ENCODE data around the gene KCTD2.
"Not testable (repeated sequence)": the region's sequence is repeated elsewhere in the genome, so short reads cannot be mapped to it uniquely, and the experiment has no call there.

KCTD2 gene, protein sequence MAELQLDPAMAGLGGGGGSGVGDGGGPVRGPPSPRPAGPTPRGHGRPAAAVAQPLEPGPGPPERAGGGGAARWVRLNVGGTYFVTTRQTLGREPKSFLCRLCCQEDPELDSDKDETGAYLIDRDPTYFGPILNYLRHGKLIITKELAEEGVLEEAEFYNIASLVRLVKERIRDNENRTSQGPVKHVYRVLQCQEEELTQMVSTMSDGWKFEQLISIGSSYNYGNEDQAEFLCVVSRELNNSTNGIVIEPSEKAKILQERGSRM

DNA sequence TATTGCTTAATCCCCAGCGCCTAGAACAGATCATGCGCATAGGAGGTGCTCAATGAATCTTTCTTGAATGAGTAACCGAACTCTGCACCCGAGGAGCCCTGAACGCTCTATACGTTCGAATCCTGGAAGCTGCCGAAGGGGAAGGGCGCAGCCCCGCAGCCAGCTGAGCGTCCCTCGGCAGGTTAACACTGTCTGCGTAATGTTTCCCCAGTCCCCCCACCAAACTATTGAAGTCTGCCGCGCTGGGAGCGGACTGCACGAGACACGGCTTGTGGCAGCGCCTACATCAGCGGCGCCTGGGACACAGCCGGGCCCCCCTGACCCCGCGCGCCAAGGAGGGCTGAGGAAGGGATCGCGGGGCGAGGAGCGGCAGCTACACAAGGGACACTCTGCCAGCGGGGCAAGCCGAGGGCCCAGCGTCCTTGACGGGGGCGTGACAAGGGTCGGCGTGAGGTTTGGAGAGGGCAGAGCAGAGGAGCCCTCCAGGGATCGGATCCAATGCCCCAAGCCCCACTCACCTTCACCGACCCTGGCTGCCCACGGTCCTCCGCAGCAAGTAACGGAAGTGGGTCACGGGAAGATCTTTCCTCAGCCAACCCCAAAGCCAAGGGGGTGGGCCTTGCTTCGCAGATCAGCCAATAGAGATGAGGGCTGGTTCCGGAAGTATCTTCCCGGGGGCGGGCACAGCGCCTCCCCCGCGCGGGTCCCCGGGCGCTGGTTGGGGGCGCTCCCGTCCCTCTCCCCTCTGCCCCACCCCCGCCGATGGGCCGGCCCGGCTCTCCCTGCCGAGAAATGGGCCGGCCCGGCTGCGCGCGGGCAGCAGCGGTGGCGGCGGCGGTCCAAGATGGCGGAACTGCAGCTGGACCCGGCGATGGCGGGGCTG lies at the start of gene KCTD2, which contains the start of gene ATP5PD:
TSS of gene KCTD2 (plus strand) at position 819 of the 883 bp plus-strand sequence. CDS start at position 845, 26 bp downstream.
TSS of gene ATP5PD (minus strand) at position 563 of the 883 bp plus-strand sequence. CDS start 4,319 bp downstream, outside the sequence.
- peak; percentile 94 for DNase-seq (ENCODE audit: low read depth)

DNA sequence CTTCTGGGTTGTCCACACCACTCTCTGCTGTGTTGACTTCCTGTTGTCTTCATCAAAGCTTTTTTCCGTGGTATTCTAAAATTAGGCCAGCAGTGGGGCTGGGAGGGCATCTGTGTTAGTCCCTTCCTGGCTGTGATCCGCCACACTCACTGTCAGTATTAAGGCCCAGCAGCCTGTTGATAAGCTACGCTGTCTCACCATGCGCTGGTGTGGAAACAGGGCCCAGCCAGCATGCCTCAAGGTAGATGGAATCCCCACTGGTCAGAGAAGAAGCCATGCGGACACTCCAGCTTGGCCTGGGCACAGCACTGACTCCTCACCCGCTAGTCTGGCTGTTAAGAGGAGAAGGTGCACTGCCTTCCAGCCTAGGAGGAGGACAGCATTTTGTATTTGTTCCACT lies 48.2 kb upstream of the KCTD2 start:
- no peak for DNase-seq (ENCODE audit: low read depth)

DNA sequence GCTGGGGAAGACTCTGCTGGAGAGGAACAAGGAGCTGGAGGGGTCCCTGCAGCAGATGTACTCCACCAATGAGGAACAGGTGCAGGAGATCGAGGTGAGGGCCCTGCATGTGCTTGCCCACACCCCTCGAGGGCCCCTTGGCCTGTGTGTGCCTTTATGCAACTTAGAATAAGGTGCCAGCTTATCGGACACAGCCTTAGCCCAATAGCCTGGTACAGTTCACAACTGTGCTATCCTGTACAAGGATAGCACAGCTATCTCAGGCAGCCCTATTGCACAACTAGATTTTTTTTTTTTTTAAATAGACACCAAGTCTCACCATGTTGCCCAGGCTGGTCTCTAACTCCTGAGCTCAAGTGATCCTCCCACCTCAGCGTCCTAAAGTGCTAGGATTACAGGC lies 47.5 kb upstream of the KCTD2 start:
- DNase-seq (ENCODE audit: low read depth) = no peak

DNA sequence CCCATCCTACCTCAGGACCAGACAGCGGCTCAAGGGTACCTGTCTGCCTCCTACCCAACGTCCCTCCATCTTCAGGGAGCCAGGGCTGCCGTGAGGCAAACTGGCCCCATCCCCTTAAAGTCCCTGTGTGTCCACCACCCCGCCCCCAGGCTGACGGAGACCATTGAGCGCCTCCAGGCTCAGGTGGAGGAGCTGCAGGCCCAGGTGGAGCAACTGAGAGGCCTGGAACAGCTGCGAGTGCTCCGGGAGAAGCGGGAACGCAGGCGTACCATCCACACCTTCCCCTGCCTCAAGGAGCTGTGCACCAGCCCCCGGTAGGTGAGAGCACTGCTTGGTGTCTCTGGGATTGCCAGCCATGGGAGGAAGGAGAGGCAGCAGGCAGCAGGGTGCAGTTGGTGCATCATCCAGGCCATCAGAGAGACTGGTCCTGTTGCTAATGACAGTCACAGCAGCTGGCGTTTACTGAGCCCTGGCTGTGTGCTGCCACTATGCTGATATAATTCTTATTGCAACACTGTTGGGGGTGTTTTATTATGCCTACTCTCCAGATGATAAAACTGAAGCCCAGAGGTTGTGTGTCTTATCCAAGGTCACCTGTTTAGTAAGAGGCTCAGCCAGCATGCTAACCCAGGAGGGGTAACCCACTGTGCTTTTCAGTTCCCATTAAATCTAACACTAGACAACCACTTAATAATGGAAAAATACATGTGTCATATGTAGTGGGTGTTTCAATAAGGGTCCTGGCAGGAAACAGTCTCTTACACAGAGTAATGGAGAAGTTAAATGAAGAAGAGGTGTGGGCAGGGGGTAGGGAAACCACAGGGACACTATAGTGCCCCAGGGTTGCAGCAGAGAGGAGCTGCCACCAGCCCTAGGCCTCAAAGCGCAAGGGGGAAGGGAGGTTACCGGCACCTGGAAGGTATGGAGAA lies 44.8 kb upstream of the KCTD2 start:
- DNase-seq (ENCODE audit: low read depth) = no peak

DNA sequence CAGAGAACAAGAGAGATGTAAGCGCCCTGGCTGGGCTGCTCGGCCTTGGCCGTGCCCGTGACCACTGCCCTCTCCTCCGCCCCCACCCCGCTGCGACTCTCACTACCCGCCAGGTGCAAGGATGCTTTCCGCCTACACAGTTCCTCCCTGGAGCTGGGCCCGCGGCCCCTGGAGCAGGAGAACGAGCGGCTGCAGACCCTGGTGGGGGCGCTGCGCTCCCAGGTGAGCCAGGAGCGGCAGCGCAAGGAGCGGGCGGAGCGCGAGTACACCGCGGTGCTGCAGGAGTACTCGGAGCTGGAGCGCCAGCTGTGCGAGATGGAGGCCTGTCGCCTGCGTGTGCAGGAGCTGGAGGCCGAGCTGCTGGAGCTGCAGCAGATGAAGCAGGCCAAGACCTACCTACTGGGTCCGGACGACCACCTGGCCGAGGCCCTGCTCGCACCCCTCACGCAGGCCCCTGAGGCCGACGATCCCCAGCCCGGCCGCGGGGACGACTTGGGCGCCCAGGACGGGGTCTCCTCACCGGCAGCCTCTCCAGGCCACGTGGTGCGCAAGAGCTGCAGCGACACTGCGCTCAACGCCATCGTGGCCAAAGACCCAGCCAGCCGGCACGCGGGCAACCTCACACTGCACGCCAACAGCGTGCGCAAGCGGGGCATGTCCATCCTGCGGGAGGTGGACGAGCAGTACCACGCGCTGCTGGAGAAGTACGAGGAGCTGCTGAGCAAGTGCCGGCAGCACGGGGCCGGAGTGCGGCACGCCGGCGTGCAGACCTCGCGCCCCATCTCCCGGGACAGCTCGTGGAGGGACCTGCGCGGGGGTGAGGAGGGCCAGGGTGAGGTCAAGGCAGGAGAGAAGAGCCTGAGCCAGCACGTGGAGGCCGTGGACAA lies 43.7 kb upstream of the KCTD2 start:
- no peak for DNase-seq (ENCODE audit: low read depth)

DNA sequence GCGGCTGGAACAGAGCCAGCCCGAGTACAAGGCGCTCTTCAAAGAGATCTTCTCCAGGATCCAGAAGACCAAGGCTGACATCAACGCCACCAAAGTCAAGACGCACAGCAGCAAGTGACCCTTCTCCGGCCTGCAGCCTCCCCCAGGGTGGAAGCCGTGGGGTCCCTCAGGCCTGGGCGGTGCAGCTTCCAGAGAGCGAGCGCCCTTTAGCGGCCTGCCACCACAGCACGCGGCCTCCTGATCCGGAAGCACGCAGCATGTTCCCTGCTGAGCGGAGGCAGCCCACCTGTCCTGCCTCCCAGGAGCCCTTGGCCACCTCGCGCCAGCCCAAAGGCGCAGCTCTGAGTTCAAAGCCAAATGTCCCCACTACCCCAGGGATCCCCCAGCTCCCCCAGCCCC lies 43.1 kb upstream of the KCTD2 start:
- no peak for DNase-seq (ENCODE audit: low read depth)

DNA sequence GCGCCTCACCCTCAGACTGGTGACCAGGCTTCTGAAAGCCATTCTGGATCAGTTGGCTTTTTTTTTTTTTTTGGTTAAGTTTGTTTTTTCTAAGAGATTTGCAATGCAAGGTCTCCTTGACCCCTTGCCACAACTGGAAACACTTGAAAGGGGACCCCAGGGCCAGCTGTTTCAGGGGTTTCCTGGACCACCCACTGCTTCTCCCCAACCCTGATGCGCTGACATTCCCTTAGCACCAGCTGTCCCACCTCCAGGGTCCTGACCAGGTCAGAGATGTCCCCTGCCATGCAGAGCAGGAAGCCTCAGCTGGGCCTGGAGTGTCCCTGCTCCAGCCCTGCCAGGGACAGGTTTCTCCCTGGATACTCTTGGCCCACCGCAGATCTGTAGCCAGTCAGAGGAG lies 42.7 kb upstream of the KCTD2 start:
- DNase-seq (ENCODE audit: low read depth) = no peak

DNA sequence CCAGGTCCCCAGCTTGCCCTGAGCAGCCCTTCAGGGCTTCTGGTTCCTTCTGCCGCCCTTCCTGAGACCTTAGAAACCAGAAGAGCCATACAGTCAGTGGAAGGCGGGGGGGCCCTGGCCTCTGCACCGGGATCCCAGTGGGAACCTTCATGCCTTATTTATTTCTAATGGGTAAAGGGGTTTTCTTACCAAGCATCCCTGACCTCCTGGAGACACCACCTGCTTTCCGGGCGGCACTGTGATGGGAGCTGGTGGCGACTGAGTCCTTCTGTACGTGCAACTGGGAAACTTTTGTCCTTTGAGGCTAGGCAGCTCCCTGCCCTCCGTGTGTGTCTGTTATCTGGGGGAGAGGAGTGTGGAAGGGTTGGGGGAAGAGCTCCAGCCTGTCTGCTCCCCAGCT lies 41.7 kb upstream of the KCTD2 start:
- DNase-seq (ENCODE audit: low read depth) = no peak

DNA sequence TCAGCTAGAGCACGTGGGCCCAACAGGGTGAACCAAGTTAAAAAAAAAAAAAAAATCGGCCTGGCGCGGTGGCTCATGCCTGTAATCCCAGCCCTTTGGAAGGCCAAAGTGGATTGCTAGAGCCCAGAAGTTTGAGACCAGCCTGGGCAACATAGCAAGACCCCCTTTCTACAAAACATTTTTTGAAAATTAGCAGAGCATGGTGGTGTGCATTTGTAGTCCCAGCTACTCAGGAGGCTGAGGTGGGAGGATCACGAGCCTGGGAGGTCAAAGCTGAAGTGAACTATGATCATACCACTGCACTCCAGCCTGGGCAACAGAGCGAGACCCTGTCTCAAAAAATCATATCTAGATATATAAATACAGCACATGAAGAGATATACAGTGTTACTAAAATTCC lies 40.9 kb upstream of the KCTD2 start:
- not testable (repeated sequence) for DNase-seq (ENCODE audit: low read depth)

DNA sequence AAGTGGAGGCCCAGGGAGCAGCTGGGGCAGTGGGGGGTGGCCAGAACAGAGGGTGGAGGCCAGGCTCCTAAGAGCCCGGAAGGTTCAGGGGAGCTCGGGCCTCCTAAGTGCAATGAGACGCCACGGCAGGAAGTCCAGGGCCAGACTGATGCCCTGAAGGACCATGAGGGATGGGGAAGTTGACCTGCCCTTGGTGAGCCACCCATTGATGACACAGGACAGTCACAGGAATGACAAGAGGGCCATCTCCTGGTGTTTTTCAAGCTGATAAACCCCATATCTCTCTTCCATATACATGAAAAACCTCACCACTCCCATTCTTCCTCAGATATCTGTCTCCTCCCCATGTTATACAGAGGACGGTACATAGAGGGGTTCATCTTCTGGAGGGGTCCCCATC lies 40.4 kb upstream of the KCTD2 start:
- DNase-seq (ENCODE audit: low read depth) = no peak

DNA sequence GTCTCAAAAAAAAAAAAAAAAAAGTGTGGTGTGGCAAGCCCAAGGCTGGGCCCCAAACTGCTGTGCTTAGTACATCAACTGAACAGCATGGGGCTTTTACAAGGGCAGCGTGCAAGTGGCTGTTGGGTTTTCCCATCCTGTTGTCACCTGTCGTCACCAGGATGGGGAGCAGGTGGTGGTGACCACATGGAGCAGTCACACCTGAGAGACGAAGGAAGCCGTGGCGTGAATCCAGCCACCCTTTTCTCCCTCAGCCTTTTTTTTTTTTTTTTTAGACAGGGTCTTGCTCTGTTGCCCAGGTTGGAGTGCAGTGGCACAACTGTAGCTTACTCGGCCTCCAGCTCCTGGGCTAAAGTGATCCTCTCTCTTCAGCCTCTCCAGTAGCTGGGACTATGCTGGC lies 38.7 kb upstream of the KCTD2 start:
- no peak for DNase-seq (ENCODE audit: low read depth)

DNA sequence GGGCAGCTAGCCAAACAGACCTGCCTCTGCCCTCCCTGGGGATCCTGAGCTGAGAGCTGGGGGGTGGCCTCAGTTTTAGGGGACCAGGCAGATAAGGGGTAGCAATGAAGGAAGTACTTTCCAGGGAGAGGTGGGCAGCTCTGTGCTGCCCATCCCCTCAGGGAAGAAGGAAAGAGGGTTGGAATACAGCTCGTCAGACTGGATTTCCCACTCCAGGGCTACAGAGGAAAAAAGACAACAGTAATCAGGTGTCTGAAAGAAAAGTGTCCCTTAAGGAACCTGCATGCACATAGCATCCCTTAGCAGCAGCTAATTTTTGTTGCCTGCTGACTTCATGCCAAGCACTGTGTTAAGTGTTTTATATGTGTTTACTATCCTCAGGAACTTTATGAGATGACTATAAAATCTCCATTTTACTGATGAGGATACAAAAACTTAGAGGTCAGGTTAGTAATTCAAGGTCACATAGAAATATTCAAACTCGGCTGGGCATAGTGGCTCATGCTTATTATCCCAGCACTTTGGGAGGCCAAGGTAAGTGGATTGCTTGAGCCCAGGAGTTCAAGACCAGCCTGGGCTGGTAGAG lies 37.8 kb upstream of the KCTD2 start:
- no peak for DNase-seq (ENCODE audit: low read depth)

DNA sequence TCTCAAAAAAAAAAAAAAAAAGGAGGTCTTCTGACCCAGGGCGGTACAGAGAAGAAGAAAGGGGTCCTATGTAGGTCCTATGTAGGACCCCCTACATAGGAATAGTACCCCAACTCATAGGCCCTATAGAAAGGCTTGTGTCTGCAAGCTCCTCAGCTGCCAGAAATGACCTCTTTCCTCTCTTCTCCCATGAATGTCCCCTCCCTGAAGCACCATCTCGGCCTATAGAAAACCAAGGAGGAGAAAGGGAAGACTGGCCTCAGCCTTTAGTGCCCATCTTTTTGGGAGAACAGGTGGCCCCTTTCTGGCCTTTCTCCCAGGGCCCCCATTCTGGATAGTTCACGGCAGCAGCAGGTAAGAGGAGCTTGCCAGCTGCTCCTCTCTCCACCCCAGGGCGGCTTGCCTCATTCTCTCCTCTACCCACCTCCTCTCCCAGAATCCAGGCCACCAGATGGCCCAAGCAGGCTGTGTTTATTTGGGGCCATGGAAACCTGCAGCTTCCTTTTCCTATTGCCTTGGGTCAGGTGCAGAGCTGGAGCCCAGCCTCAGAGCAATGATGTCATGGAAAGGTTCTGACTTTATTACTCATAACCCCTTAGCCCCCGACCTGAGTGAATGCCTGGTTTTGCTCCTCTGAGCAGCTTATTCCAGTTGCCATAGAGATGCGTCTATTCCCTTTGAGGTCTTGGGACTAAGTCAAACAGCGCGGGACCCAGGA lies 36.2 kb upstream of the KCTD2 start:
- no peak for DNase-seq (ENCODE audit: low read depth)

DNA sequence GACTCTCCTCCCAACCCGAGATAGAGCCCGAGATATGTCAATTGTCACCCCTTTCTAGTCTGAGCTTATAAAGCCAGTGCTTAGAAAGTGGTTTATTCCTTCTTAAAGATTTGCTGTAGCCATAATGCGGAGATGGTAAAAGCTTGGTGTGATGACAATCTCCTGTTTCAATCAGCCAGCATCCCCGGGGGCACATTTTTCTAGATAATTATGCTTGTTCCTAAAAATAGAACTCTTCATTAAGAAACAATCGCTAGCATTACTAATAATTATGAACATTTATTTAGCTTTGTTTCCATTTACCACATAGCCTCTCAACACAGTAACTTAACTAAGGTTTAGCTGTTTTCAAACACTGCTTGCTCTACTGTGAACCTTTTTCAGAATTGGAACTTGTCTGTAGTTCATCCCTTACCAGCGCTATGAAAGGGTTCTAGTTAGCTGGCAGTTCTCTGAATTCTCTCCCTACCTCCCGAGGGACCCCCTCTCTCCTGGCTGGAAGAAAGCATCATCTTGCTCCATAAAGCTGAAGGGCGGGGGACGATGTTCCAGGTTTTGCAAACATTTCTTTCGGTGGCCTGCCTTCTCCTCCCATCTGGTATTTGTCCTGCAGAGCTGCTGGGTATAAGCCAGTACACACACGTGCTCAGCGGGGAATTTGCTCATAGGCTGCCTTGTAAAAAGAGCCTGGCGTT lies 35.5 kb upstream of the KCTD2 start:
- no peak for DNase-seq (ENCODE audit: low read depth)

DNA sequence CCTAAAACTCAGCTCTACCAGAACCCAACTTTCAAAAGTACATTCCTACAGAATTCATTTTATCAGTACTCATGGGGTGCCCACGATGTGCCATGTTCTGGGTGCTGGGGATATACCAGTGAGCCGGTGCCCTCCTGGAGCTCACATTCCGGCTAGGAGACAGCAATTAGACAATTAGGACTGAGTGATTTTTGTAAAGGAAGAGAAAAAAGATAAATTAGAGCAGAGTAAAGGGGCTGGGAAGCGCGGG lies 35.0 kb upstream of the KCTD2 start:
- no peak for DNase-seq (ENCODE audit: low read depth)

DNA sequence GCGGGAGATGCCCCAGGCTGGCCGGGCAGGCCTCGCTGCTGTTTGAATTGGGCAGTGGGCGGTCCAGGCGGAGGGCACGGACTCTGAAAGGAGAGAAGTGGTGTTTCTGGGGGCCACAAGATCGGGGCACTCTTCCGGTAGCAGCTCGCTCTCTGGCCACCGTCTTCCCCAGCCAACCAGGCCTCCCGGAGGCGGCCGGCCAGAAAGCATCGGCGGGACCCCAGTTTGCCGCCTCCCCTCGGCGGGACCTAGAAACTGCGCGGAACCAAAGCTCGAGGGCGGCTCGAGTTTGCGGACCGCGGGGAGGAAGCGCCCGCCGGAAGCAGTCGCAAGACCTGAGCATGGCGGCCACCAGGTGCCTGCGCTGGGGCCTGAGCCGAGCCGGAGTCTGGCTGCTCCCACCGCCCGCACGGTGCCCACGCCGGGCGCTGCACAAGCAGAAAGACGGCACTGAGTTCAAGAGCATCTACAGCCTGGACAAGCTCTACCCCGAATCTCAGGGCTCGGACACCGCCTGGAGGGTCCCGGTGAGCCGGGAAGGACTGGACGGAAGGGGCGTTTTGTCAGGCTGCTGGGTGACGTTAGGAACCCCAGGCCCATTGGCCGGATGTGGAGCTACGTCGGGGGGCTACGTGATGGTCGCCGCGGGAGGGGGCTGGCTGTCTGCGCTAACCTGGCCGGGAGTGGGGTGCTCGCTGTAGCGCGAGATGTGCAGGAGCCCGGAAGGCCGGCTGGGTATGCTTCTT lies 34.5 kb upstream of the KCTD2 start, which contains the start of gene MRPL58:
TSS of gene MRPL58 (plus strand) at position 325 of the 746 bp plus-strand sequence. CDS start at position 342, 17 bp downstream.
- DNase-seq (ENCODE audit: low read depth) = peak; percentile 72

DNA sequence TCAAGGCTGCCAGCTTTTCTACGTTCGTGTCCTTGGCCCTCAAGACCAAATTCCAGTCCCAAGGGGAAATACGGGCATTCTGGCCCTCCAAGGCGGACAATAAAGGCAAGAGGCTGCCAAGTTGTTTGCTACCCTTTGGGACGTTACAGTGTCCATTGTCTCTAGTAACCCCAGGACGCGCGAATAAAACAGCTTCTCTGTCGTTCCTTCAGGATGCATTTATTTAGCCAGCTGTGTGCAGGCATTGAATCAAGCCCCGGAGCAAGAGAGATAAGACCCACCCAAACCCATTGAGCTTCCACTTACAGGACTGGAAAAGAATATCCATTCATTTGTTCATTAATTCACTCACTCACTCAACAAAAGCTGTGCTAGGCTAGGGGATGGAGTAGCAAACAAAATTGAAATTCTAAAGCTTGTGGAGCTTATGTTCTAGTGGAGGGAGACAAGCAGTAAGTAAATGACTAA lies 33.9 kb upstream of the KCTD2 start:
- no peak for DNase-seq (ENCODE audit: low read depth)

DNA sequence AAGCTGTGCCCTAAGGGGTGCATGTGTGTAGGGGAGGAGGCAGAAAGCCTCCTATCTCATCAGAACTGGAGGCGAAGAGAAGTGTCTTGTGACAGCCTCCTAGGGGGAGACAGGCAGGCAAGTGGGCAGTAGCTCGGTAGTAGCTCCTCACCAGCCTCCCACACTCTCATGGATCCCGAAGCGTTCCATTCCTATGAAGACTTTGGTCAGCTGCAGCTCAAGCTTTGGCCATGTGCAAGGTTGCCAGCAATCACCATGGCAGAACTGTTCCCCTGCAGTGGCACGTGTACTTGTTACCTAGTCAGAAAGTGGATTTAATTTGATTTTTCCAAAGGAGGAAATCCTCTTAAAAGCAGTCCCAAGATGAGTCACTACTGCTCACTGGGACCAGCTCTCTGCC lies 27.9 kb upstream of the KCTD2 start:
- no peak for DNase-seq (ENCODE audit: low read depth)

DNA sequence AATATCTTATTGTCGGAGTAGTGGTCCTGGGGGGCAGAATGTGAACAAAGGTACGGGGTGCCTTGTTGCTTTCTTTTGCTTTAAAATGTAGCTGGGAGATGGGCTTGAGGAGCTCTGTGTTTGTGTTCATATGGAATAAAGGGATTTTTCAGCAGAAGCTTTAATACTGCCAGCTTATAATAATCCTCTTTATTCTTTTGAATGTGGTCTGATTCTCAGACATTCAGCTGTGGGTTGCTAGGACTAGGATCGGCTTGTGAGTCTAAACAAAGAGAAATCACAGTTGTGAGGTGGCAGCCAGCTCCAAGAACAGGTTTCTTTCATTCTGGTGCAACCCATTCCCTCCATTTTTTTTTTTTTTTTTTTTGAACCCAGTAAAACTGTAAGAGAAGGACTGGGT lies 27.3 kb upstream of the KCTD2 start:
- no peak for DNase-seq (ENCODE audit: low read depth)

Measured in activated T-helper 1 cell treated with Interleukin-2 at 50 U/mL for 16 hours (primary cell).